Measurements from ENCODE around the gene ALG12.

GRCh38 chr22:49962012-49962750 is 43.9 kb upstream of the ALG12 start:
- TF ChIP-seq CTCF (IDR thresholded peaks at IDR 0.05; ENCODE audit: poor library complexity, severe bottlenecking) (no peak), TAF1 (IDR thresholded peaks at IDR 0.05; ENCODE audit: low read depth) (no peak), POLR2AphosphoS5 (IDR thresholded peaks at IDR 0.05) (no peak), EZH2 (IDR thresholded peaks at IDR 0.05; ENCODE audit: borderline replicate concordance, insufficient read depth, low read length, poor library complexity, severe bottlenecking) (no peak), REST (IDR thresholded peaks at IDR 0.05; ENCODE audit: borderline replicate concordance) (no peak)

All from neural cell (in vitro differentiated cells).